Embryonic facial prominence (tissue), 1 donor: ENCODE data around the gene THSD4.

Experiments used
- DNase-seq: peaks from one replicate; pipeline ENCODE4 v3.0.0-alpha.2; 2016; ENCODE audit errors: extremely low spot score

THSD4 gene

DNA sequence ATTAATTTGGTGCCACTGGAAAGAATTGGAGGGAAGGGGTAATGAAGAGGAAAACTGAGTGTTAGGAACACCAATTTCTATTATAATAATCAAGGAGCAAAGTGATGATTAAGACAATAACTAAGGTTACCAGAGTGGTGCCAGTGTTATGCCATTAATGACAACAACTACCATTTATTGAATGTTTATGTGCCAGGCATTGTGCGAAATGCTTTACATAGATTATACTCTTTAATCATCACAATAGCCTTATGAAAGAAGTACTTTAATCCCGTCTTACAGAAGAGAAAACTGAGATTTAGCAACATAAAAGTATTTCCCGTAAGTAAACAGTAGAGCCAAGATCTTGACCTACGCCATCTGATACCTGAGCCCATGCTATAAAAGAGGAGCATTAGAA, 507.8 kb downstream of the THSD4 start:
- DNase-seq = no peak

- no peak for DNase-seq
These were observed 511.4 kb downstream of the THSD4 start for GRCh38 chr15:71626596-71627088.

DNA sequence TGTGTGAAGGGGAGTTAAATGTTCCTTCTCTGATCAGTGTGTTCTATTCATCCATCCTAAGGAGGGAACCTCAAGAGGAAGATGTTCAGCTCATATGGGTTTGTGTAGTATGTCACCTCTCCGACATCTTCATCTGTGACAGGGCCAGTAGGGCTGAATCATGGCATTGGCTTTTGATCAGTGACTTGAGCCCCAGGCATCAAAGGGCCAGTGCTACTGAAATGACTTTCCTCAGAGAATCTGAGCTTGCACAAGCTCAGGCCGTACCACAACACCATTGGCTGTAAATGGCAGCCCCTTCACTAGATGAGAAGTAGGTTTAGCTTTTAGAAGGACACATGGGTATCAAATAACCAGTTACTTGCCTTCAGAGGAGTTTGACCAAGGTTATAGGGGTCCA, 511.9 kb downstream of the THSD4 start:
- DNase-seq = no peak

DNA sequence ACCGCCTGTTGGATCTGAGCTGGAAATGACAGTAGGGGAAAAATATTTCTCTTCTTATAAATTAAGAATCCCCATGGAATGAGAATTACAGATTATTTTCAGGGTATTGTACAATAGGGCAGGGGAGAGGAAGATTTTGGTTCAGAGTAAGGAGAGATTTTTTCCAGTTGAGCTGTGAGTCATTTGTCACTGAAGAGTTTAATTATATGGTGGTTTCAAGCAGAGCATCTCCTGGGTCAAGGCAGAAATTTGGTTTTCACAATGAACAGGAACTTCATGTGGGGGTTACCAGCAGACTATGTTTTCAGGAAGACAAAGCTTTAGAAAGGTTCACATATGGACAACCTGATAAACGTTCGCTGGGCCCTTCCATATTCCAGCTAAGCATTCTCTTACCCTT, 512.3 kb downstream of the THSD4 start:
- DNase-seq = no peak

DNA sequence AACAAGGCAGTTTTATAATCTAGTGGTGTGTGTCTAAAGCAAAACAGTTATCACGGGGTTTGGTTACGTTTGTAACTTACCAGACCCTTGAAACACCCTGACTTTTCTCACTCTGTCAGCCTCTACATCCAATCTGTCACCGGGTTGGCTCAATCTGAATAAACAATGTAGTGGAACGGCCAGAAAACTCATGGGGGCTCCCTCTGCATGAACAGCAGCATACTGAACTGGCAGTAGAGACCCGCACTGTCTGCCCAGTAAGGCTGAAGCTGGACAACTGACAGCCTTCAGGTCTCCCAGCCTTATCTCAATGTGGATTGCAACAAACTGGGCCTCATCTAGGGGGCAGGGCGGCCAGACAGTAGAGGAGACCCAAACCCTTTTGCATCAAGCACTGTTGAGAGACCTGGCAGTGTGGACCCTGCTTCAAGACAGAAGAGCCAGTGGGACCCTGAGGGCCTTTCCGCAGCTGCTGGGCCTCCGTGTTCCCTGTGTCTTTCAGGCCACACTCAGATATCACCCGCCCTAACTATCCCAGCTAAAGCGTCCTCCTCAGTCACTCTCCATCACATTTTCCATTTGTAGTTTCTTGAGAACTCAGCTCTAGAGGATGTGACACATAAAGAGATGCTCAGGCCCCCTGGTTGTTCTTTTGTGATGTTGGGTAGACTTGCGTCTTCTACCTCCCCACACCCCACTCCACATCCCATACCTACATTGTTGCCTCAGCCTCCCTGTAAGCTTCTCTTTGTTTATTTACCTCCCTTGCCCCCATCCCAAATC, 513.9 kb downstream of the THSD4 start:
- no peak for DNase-seq

- peak; percentile 14 for DNase-seq
These were observed 514.7 kb downstream of the THSD4 start for GRCh38 chr15:71629781-71630474.

- DNase-seq = no peak
These were observed 515.2 kb downstream of the THSD4 start for GRCh38 chr15:71630475-71630809.

- peak; percentile 19 for DNase-seq
These were observed 517.4 kb downstream of the THSD4 start for GRCh38 chr15:71632576-71633195.

DNA sequence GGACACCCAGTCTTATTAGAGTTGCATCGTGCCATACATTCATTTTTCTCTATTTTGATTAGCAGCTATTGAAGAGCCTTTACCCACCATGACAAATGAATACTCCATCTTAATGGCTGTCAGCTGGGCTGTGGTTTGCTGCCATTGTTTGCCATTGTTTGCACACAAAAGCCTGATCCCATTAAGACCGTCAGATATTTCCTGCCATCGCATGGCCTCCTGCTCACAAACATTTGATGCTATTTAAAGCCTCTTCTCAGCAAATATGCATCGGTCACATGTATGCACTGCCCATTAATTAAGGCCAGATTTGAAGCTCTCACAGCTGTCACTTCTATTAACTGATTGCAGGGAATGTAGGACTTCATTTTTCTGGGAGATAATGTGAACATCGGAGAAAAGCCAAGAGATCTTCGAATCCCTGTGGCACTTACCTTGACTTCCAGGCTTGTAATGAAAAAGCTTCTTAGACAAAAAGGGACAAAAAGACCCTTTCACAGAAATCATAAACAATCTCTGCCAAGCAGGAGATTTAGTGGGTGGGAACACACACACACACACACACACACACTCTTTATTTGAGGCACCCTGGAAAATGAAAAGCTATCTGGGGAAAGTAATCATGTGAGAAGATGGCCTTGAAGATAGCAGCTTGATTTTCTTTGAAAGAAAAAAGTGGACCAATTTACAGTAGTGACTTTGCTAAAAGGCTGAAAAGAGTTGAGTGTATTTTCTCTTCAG, 519.7 kb downstream of the THSD4 start:
- no peak for DNase-seq

GRCh38 chr15:71635735-71636134, 520.5 kb downstream of the THSD4 start:
- no peak for DNase-seq

GRCh38 chr15:71638876-71639275, 523.6 kb downstream of the THSD4 start:
- no peak for DNase-seq

DNA sequence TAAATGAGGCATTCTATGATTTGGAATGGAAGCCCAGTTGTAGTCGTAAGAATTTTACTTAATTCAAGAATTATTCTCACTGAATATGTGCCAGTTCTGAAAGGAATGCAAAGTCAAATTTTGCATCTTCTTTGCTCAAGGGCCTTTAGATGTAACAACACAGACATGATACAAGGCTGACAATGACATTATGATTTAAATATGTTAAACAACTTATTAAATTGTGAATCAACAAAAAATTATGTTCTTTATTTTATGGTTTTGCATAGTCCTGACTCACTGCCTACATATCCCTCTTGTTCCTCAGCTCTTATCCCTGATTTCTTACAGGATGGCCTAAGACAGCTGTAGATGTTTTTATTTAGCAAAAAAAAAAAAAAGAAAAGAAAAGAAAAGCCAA, 524.2 kb downstream of the THSD4 start:
- DNase-seq = no peak

- no peak for DNase-seq
These were observed 528.6 kb downstream of the THSD4 start for GRCh38 chr15:71643918-71644317.

GRCh38 chr15:71646767-71647486, 531.7 kb downstream of the THSD4 start:
- DNase-seq = no peak

DNA sequence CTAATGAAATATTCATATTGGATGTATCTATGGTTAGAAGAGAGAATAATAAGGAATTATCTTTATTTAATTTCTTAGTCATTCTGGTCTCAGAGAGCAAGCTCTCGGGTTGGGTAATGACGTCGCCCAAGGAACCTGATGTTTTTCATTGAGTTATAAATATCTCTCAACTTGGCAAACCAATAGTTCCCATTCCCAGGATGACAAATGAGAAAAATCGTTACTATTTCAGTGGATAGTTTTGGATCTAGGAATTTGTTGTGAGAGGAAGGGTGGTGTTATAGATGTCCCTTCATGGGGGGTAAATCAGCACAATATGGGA, 532.2 kb downstream of the THSD4 start:
- DNase-seq = no peak

DNA sequence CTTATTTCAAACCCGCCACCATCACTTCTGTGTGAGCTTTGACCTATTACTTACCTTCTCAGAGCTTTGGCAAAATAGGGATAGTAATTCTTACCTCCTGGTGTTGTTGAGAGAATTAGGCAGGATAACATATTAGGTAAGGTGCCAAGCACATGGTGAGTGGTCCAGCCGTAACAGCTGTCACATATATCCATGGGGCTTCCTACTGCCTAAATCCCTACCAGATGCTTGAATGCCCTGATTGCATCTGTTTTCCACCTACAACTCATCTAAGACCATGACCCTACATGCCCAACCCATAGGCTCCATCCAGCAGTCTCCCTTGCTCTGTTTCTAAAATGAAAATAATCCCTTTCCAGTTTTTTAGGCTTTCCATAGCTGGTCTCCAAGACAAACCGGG, 532.8 kb downstream of the THSD4 start:
- no peak for DNase-seq

- DNase-seq = no peak
These were observed 534.6 kb downstream of the THSD4 start for GRCh38 chr15:71649894-71650293.

DNA sequence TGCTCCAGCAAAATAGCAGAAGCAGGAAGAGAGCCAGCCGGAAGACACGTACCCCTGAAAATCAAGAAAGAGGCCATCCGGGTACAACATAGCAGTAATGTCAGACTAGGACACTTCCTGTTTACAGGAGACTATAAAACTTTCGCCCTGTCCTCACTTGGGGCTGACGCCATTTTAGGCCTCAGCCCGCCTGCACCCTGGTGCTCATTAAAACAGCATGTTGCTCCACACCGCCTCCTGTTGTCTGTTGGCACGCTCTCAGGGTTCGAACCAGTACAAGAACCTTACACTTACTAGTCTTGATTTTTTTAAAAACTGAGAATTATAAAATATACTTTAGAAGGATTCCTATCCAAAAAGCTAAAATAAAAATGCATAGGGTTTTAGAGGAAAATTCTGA, 535.3 kb downstream of the THSD4 start:
- DNase-seq = no peak

DNA sequence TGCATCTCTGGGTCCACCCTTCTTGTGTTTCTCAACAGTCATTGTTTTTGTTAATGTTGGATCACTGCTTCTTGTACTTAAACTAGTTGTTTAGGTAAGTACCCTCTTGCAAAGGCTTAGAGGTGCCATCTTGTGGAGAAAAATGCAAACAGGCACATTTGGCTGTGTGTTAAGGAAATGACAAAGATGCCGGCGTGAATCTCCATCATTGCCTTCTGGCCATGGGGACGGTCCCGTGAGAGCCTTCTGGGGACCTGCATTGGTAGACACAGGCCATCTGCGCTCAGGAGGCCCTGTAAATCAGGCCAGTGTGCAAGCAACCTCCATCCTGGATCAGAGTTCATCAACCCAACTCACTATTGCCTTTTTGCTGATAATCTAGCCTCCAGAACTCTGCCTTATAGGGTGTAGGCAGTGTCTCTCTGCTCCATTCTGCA, 536.5 kb downstream of the THSD4 start:
- DNase-seq = peak; percentile 30

GRCh38 chr15:71654042-71654719, 538.9 kb downstream of the THSD4 start:
- no peak for DNase-seq

DNA sequence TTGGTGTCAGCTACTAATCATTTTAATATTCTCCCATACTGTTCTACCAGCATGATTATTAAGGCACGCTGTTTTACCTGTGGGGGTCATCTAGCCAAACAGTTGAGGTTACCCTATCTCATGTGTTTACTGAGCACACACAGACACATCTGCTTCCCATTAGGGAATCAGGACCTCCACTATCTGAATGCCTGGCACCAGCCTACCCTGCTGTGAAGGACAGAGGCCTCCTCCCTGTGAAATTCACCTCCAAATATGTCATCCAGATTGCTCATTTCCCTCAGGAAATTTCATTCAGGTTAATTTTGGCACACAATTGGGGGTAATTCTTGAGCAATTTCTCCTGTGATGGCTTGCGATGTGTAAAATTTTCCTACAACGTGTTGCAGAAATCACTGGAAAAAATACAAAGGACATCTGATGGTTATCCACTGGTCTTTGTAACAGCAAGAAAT, 539.5 kb downstream of the THSD4 start:
- DNase-seq = no peak
